Mesenchymal stem cell (in vitro differentiated cells and primary cell): ENCODE data around the gene LYSMD3.

ENCODE experiments used
- DNase-seq: peaks from one replicate; pipeline ENCODE4 v3.0.0-alpha.2; 2013
- H2AFZ ChIP-seq: one replicate; pipeline ENCODE4 v1.6.1; 2013; ENCODE audit warnings: low read depth, mild to moderate bottlenecking, control low read depth, inconsistent platforms, low read length, moderate library complexity
- H2AK5ac ChIP-seq: 2 replicates; pipeline ENCODE4 v1.6.1; 2013; ENCODE audit warnings: low read length, moderate library complexity, mild to moderate bottlenecking, inconsistent platforms; ENCODE audit not compliant: severe bottlenecking
- H2BK120ac ChIP-seq: one replicate; pipeline ENCODE4 v1.6.1; 2013; ENCODE audit warnings: low read depth, mild to moderate bottlenecking, inconsistent platforms, low read length, moderate library complexity
- H2BK12ac ChIP-seq, 2 experiments: one replicate each; pipeline ENCODE4 v1.6.1; 2013; ENCODE audit warnings: inconsistent platforms in 2 of 2, low read length in 2 of 2, mild to moderate bottlenecking in 2 of 2, moderate library complexity in 2 of 2, control low read depth in 1 of 2
- H2BK15ac ChIP-seq: one replicate; pipeline ENCODE4 v1.6.1; 2013; ENCODE audit warnings: mild to moderate bottlenecking, low read depth, inconsistent platforms; ENCODE audit not compliant: poor library complexity, severe bottlenecking
- H2BK5ac ChIP-seq: 2 replicates; pipeline ENCODE4 v1.6.1; 2013; ENCODE audit warnings: low read depth, mild to moderate bottlenecking, low read length, control low read depth, inconsistent platforms; ENCODE audit not compliant: poor library complexity, severe bottlenecking
- H3K14ac ChIP-seq, 2 experiments: one replicate each; pipeline ENCODE4 v1.6.1; 2013; ENCODE audit warnings: inconsistent platforms in 2 of 2, low read length in 2 of 2, control low read depth in 1 of 2, mild to moderate bottlenecking in 1 of 2, moderate library complexity in 1 of 2
- H3K18ac ChIP-seq, 2 experiments: one replicate each; pipeline ENCODE4 v1.6.1; 2013; ENCODE audit warnings: inconsistent platforms in 2 of 2, low read length in 2 of 2, control low read depth in 1 of 2, low read depth in 1 of 2, mild to moderate bottlenecking in 1 of 2
- H3K23ac ChIP-seq, 2 experiments: one replicate each; pipeline ENCODE4 v1.6.1; 2013; ENCODE audit warnings: inconsistent platforms in 2 of 2, low read length in 2 of 2, mild to moderate bottlenecking in 2 of 2, moderate library complexity in 2 of 2, control low read depth in 1 of 2
- H3K27ac ChIP-seq: 2 replicates; pipeline ENCODE4 v1.5.1; 2013; ENCODE audit warnings: mild to moderate bottlenecking, moderate library complexity, low read length, control low read depth, inconsistent platforms; ENCODE audit not compliant: poor library complexity, severe bottlenecking
- H3K27me3 ChIP-seq, 2 experiments: 2 replicates each; pipeline versions ENCODE4 v1.6.1 to v1.7.0; 2013; ENCODE audit warnings: low read length in 2 of 2, mild to moderate bottlenecking in 2 of 2, moderate library complexity in 2 of 2, control low read depth in 1 of 2, inconsistent platforms in 1 of 2; ENCODE audit not compliant: control insufficient read depth in 1 of 2, insufficient read depth in 1 of 2
- H3K36me3 ChIP-seq, 2 experiments: 2 replicates each; pipeline versions ENCODE4 v1.6.1 to v1.7.0; 2013; ENCODE audit warnings: low read length in 2 of 2, control low read depth in 1 of 2, inconsistent platforms in 1 of 2, low read depth in 1 of 2, mild to moderate bottlenecking in 1 of 2; ENCODE audit not compliant: insufficient read depth in 2 of 2, control insufficient read depth in 1 of 2
- H3K4ac ChIP-seq, 2 experiments: one replicate each; pipeline ENCODE4 v1.6.1; 2013; ENCODE audit warnings: inconsistent platforms in 2 of 2, low read length in 2 of 2, mild to moderate bottlenecking in 2 of 2, moderate library complexity in 2 of 2, control low read depth in 1 of 2, low read depth in 1 of 2
- H3K4me1 ChIP-seq: 2 replicates; pipeline ENCODE4 v1.6.1; 2013; ENCODE audit warnings: low read depth, low read length, control low read depth; ENCODE audit not compliant: control insufficient read depth, insufficient read depth
- H3K4me2 ChIP-seq: 2 replicates; pipeline ENCODE4 v1.6.1; 2013; ENCODE audit warnings: low read length, mild to moderate bottlenecking, inconsistent platforms; ENCODE audit not compliant: poor library complexity, severe bottlenecking
- H3K4me3 ChIP-seq, 2 experiments: 2 replicates each; pipeline versions ENCODE4 v1.5.1 to v1.7.0; 2013; ENCODE audit warnings: low read length in 2 of 2, mild to moderate bottlenecking in 2 of 2, control low read depth in 1 of 2, low read depth in 1 of 2; ENCODE audit not compliant: insufficient read depth in 1 of 2
- H3K79me1 ChIP-seq: replicated peaks from 2 replicates; pipeline ENCODE4 v1.6.1; 2013; ENCODE audit warnings: mild to moderate bottlenecking, control low read depth, low read length, inconsistent platforms; ENCODE audit not compliant: poor library complexity, severe bottlenecking
- H3K9ac ChIP-seq: 2 replicates; pipeline ENCODE4 v1.7.0; 2013; ENCODE audit warnings: mild to moderate bottlenecking, low read length, moderate library complexity
- H3K9me3 ChIP-seq: 2 replicates; pipeline ENCODE4 v1.7.0; 2013; ENCODE audit warnings: mild to moderate bottlenecking, low read length; ENCODE audit not compliant: control insufficient read depth
- H4K8ac ChIP-seq: one replicate; pipeline ENCODE4 v1.6.1; 2013; ENCODE audit warnings: inconsistent platforms, mild to moderate bottlenecking, low read length, moderate library complexity
- H4K91ac ChIP-seq: one replicate; pipeline ENCODE4 v1.6.1; 2013; ENCODE audit warnings: mild to moderate bottlenecking, low read length, inconsistent platforms
- WGBS: methylation state at CpG from one replicate; pipeline ENCODE4 v1.1.7; 2013; ENCODE audit warnings: mixed read lengths; 5-methylcytosine and 5-hydroxymethylcytosine counted together

Gene LYSMD3

DNA sequence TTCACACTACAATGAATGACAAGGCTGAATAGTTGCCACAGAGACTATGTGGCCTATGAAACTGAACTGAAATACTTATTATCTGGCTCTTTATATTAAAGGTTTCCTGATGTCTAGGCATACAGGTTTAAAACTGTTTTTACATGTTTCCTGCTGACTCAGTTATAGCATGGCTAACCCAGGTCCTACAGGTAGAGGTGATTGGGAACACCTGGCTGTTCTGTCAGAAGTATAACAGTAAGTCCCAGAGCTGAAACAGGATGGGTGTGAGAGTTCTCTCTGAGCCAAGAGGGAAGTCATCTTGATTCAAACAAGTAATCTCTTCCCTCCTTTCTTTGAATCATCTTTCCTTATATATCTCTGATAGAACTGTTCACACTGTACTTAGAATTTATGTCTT lies 24.3 kb upstream of the LYSMD3 start:
- DNase-seq: no peak
- H4K8ac ChIP-seq: no peak overlapping the region
- H3K27ac ChIP-seq: no peak overlapping the region
- H2BK5ac ChIP-seq: no peak overlapping the region
- no peak overlapping the region for H2BK15ac ChIP-seq
- H3K23ac ChIP-seq: no peak overlapping the region
- H2BK12ac ChIP-seq: no peak overlapping the region
- H2AK5ac ChIP-seq: no peak overlapping the region
- H3K9ac ChIP-seq: no peak overlapping the region
- no peak overlapping the region for H3K4ac ChIP-seq
- H3K9me3 ChIP-seq: no peaks in the 10 kb centered on the region
- no peak overlapping the region for H3K14ac ChIP-seq
- H2AFZ ChIP-seq: no peak overlapping the region
- H3K4me3 ChIP-seq: no peak overlapping the region
- H3K27me3 ChIP-seq: peaks cover 44 to 60% of the 10 kb centered on the region in 2 experiments
- peaks cover 5% of the 10 kb centered on the region for H3K4me1 ChIP-seq
- H2BK120ac ChIP-seq: no peak overlapping the region
- no peak overlapping the region for H3K18ac ChIP-seq
- H3K36me3 ChIP-seq: no peaks in the 10 kb centered on the region
- no peak overlapping the region for H3K4me2 ChIP-seq
- H3K79me1 ChIP-seq: no peaks in the 10 kb centered on the region
- no peak overlapping the region for H4K91ac ChIP-seq

DNA sequence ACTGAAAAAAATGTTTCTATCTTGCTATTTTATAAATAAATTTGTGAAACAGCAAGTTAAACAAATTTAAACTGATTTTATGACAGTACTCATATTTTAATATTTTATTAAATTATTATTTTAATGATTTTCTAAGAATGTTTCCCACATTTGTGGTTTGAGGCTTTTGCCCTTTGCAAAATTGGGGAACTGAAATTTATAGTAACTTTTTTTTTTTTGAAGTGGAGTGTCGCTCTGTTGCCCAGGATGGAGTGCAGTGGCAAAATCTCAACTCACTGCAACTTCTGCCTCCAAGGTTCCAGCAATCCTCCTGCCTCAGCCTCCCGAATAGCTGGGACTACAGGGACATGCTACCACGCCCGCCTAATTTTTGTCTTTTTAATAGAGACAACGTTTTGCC lies 22.0 kb upstream of the LYSMD3 start:
- 87% methylated on average over 5 of the region's 5 CpGs for WGBS
- Histone ChIP-seq H2BK15ac (no peak overlapping the region), H3K9me3 (no peaks in the 10 kb centered on the region), H2BK12ac (no peak overlapping the region), H4K91ac (no peak overlapping the region), H3K27me3 (peaks cover 21 to 45% of the 10 kb centered on the region in 2 experiments), H3K18ac (no peak overlapping the region), H3K9ac (no peak overlapping the region), H3K23ac (no peak overlapping the region), H2BK5ac (no peak overlapping the region), H4K8ac (no peak overlapping the region), H3K4ac (no peak overlapping the region), H3K4me1 (no peaks in the 10 kb centered on the region), H2AK5ac (no peak overlapping the region), H3K79me1 (no peaks in the 10 kb centered on the region), H3K36me3 (no peaks in the 10 kb centered on the region), H3K27ac (no peak overlapping the region), H3K14ac (no peak overlapping the region), H2AFZ (no peak overlapping the region), H3K4me3 (no peak overlapping the region), H2BK120ac (no peak overlapping the region), H3K4me2 (no peak overlapping the region)
- no peak for DNase-seq

DNA sequence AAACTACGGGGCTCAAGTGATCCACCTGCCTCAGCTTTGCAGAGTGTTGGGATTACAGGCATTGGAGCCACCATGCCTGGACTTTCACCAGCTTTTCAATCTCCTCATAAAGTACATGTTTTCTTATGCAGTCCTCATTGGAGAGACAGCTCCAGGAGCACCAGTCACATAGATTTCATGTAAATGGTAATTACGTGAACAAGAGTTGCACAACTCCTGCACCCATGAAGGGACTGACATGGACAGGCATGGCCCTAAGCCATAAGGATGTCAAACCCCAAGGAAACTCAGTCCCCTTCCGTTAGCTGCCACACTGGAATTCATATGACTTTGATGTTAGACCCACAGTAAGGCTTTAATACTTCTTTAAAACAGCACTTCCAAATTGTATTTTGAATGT lies 21.6 kb upstream of the LYSMD3 start:
- Histone ChIP-seq H2BK12ac (no peak overlapping the region), H3K4ac (no peak overlapping the region), H2BK120ac (no peak overlapping the region), H3K14ac (no peak overlapping the region), H3K4me2 (no peak overlapping the region), H4K8ac (no peak overlapping the region), H3K23ac (no peak overlapping the region), H3K27ac (no peak overlapping the region), H3K79me1 (no peaks in the 10 kb centered on the region), H4K91ac (no peak overlapping the region), H3K18ac (no peak overlapping the region), H3K27me3 (peaks cover 17 to 41% of the 10 kb centered on the region in 2 experiments), H2BK15ac (no peak overlapping the region), H2AFZ (no peak overlapping the region), H3K4me1 (no peaks in the 10 kb centered on the region), H3K9me3 (no peaks in the 10 kb centered on the region), H3K9ac (no peak overlapping the region), H2BK5ac (no peak overlapping the region), H3K4me3 (no peak overlapping the region), H2AK5ac (no peak overlapping the region), H3K36me3 (no peaks in the 10 kb centered on the region)
- no peak for DNase-seq
- 94% methylated on average over 3 of the region's 3 CpGs for WGBS

DNA sequence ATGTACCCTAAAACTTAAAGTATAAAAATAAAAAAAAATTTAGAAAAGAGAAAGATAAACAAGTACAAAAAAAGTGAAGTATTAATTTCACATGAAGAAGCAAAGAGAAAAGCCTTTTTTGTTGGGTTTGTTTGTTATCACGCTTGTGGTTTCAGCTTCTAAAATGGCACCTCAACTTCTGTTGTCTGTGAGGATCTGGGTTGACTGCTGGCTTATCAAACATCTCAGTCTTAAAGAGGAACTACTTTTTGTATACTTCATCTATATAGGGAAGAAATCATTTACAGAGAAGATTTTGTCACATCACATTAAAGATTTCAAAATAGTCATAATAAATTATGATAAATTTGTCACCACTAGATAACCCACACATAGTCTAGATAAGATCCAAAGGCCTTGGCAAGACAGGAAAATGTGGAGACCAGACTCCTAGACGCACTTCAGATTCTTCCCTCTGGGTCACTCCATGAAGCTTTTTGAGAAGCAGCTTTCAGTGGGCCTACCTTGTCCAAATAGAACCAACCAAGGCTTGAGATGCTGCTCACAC lies 20.4 kb upstream of the LYSMD3 start:
- no peak overlapping the region for H3K18ac ChIP-seq
- no peak overlapping the region for H4K8ac ChIP-seq
- DNase-seq: no peak
- H3K9ac ChIP-seq: no peak overlapping the region
- no peak overlapping the region for H2BK120ac ChIP-seq
- no peak overlapping the region for H2AFZ ChIP-seq
- H3K27ac ChIP-seq: no peak overlapping the region
- no peaks in the 10 kb centered on the region for H3K9me3 ChIP-seq
- H3K14ac ChIP-seq: no peak overlapping the region
- peaks cover 19 to 32% of the 10 kb centered on the region in 2 experiments for H3K27me3 ChIP-seq
- no peaks in the 10 kb centered on the region for H3K4me1 ChIP-seq
- H3K4ac ChIP-seq: no peak overlapping the region
- H4K91ac ChIP-seq: no peak overlapping the region
- H2BK12ac ChIP-seq: no peak overlapping the region
- no peak overlapping the region for H3K23ac ChIP-seq
- no peaks in the 10 kb centered on the region for H3K79me1 ChIP-seq
- no peak overlapping the region for H3K4me3 ChIP-seq
- no peak overlapping the region for H2BK5ac ChIP-seq
- H3K4me2 ChIP-seq: no peak overlapping the region
- no peaks in the 10 kb centered on the region for H3K36me3 ChIP-seq
- H2BK15ac ChIP-seq: no peak overlapping the region
- no peak overlapping the region for H2AK5ac ChIP-seq
- 100% methylated on average over 2 of the region's 2 CpGs for WGBS
